Measurements from ENCODE around the gene GASK1A. TPM values are rescaled to one million over a fixed set of nuclear protein-coding genes. Genes with fewer than 3 reads are reported as not detected.

The GASK1A gene
- total and polyA plus RNA-seq, 8 donors: 1.2 to 23.6 (median 8.1) TPM

DNA sequence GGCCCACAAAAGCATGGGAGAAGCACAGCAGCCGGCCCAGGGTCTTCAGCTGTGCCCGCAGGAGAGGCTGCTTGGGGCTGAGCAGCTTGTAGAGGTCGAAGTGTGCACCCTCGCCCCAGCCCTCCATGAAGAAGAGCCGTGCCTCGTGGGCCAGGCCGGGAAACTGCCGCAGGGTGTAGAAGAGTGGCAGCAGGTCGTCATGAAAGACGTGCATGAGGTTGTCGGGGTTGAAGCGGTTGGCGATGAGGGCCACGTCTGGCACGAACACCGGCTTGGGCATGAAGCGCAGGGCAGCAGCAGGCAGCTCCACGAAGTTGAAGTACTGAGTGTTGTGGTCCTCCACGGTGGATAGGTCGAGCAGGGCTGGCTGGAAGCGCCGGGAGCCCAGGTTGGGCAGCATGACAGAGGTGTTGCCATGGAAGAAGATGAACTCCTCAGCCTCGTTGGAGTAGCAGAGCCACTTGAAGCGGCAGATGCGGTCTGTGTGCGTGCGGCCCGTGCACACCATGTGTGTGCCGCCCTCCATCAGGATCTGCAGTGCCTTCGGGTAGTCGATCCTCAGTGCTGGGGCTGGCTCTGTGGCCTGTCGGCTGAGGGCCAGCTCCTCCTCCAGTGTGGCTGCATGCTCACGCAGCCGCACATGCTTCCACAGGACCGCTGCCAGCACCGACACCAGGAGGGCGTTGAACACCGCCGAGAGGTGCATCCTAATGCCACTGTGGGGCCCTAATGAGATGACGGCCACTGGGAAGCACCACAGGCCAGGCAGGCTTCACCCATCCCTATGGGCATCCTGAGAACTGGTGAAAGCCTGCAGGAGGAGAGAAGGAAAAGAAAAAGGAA lies 101.8 kb downstream of the GASK1A start:
- 92 to 98% (median 97%) methylated on average over 31 to 40 of the region's 40 CpGs for WGBS, 5 donors
- H3K27ac ChIP-seq: no peak overlapping the region
- H3K27me3 ChIP-seq: no peaks in the 10 kb centered on the region
- no peak for DNase-seq
- no peaks in the 10 kb centered on the region for H3K9me3 ChIP-seq
- peaks cover 0 to under 1% (median 0%) of the 10 kb centered on the region in 4 donors for H3K4me1 ChIP-seq
- TF ChIP-seq POLR2A (IDR thresholded peaks at IDR 0.05): no peak
- no peak for TF ChIP-seq POLR2AphosphoS5 (IDR thresholded peaks at IDR 0.05)
- no peak for TF ChIP-seq EP300 (IDR thresholded peaks at IDR 0.05)
- TF ChIP-seq, protein P1, sequence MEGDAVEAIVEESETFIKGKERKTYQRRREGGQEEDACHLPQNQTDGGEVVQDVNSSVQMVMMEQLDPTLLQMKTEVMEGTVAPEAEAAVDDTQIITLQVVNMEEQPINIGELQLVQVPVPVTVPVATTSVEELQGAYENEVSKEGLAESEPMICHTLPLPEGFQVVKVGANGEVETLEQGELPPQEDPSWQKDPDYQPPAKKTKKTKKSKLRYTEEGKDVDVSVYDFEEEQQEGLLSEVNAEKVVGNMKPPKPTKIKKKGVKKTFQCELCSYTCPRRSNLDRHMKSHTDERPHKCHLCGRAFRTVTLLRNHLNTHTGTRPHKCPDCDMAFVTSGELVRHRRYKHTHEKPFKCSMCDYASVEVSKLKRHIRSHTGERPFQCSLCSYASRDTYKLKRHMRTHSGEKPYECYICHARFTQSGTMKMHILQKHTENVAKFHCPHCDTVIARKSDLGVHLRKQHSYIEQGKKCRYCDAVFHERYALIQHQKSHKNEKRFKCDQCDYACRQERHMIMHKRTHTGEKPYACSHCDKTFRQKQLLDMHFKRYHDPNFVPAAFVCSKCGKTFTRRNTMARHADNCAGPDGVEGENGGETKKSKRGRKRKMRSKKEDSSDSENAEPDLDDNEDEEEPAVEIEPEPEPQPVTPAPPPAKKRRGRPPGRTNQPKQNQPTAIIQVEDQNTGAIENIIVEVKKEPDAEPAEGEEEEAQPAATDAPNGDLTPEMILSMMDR (IDR thresholded peaks at IDR 0.05): no peak
- H3K36me3 ChIP-seq: peaks cover 18 to 46% (median 29%) of the 10 kb centered on the region in 4 donors
- H3K4me3 ChIP-seq: no peak overlapping the region
- intact Hi-C loops (cut with DNase I; ENCODE audit: low total_unique reads): no loop called here

DNA sequence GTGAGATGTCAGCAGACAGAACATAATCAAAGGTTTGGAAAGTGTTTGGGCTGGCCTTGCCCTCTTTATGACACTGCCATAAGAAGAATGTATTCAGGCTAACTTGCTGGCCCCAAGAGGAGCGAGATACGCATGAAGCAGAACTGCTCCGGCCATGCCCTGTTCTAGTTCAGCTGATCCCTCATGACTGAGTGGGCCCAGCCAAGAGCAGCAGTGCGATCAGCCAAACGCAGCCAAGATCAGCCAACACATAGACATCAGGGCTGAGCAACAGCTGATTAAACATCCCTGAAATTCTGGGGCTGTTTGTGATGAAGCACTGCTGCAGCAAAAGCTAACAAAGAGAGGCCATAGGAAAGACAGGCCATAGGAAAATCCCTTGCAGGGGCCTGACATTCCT lies 102.7 kb downstream of the GASK1A start:
- intact Hi-C loops (cut with DNase I; ENCODE audit: low total_unique reads): no loop called here
- DNase-seq: no peak
- peaks cover 18 to 46% (median 29%) of the 10 kb centered on the region in 4 donors for H3K36me3 ChIP-seq

DNA sequence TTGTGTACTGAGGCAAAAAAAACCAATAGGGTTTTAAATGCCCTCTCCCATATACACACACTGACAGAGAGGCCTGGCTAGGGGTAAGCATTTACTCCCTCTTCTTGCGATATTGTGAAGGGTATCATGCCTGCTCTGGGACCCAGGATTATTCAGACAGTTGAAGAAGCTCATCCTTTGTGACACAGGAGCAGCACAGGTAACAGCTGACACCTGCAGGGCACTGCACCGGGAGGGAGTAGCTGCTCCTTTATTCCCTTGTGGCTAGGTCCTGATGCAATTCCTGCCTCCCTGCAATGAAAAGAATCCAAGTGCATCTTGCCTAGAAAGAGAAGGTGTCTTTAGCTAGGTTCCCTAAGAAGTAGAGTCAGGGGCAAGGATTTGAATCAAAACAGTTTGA lies 103.3 kb downstream of the GASK1A start:
- Histone ChIP-seq H3K9me3 (no peaks in the 10 kb centered on the region), H3K4me3 (no peak overlapping the region), H3K27ac (no peak overlapping the region), H3K27me3 (no peaks in the 10 kb centered on the region), H3K4me1 (no peaks in the 10 kb centered on the region), H3K36me3 (peaks cover 18 to 46% (median 29%) of the 10 kb centered on the region in 4 donors)
- TF ChIP-seq POLR2A (IDR thresholded peaks at IDR 0.05): no peak
- TF ChIP-seq POLR2AphosphoS5 (IDR thresholded peaks at IDR 0.05): no peak
- TF ChIP-seq, protein P1 (IDR thresholded peaks at IDR 0.05): no peak
- no peak for TF ChIP-seq EP300 (IDR thresholded peaks at IDR 0.05)
- DNase-seq: no peak
- intact Hi-C loops (cut with DNase I; ENCODE audit: low total_unique reads): no loop called here
- WGBS, 5 donors: 84 to 97% (median 96%) methylated on average over 2 of the region's 2 CpGs

More for the DNA sequence above, 102.7 kb downstream of the GASK1A start:
- no peak for TF ChIP-seq POLR2A (IDR thresholded peaks at IDR 0.05)
- TF ChIP-seq, protein P1 (IDR thresholded peaks at IDR 0.05): no peak
- no peak for TF ChIP-seq EP300 (IDR thresholded peaks at IDR 0.05)
- TF ChIP-seq POLR2AphosphoS5 (IDR thresholded peaks at IDR 0.05): no peak
- no peaks in the 10 kb centered on the region for H3K27me3 ChIP-seq
- H3K4me3 ChIP-seq: no peak overlapping the region
- no peak overlapping the region for H3K27ac ChIP-seq
- H3K9me3 ChIP-seq: no peaks in the 10 kb centered on the region
- WGBS, 5 donors: 88 to 96% (median 92%) methylated on average over 5 of the region's 5 CpGs
- H3K4me1 ChIP-seq: no peaks in the 10 kb centered on the region

DNA sequence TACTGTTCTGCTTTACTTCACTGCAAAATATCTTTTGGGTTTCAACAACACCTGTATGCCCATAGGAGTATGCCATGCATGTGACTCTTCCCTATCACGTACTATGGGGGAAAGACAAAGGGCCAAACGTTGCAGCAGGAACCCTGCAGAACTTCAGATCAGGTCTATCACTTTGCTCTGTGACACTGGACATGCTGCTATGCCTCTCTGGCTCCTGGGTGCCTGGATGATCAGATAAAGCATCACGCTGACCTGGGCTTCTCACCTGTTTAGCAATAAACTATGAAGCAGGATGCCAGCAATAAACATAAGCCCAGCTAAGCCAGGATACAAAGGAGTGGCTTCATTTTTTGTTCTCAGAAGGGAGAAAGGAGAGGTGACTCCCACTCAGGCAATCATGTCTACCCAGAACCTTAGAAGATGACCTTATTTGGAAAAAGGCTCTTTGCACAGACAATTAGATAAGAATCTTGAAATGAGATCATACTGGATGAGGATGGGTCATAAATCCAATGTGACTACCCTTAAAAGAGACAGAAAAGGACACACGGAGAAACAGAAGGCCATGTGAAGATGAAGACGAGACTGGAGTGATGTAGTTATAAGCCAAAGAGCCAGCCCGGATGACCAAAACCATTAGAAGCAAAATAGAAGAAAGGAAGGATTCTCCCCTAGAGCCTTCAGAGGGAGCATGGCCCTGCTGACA lies 107.5 kb downstream of the GASK1A start:
- no peak for DNase-seq
- H3K27ac ChIP-seq: no peak overlapping the region
- WGBS, 5 donors: 84 to 94% (median 91%) methylated on average over 6 of the region's 6 CpGs
- H3K9me3 ChIP-seq: no peaks in the 10 kb centered on the region
- H3K4me3 ChIP-seq: no peak overlapping the region
- intact Hi-C loops (cut with DNase I; ENCODE audit: low total_unique reads): no loop called here
- no peaks in the 10 kb centered on the region for H3K27me3 ChIP-seq
- H3K36me3 ChIP-seq: peaks cover 0 to 12% (median 3%) of the 10 kb centered on the region in 4 donors
- peaks cover 0 to 19% (median 11%) of the 10 kb centered on the region in 4 donors for H3K4me1 ChIP-seq
- no peak for TF ChIP-seq POLR2A (IDR thresholded peaks at IDR 0.05)
- TF ChIP-seq EP300 (IDR thresholded peaks at IDR 0.05): no peak
- no peak for TF ChIP-seq POLR2AphosphoS5 (IDR thresholded peaks at IDR 0.05)
- TF ChIP-seq, protein P1 (IDR thresholded peaks at IDR 0.05): no peak
